Muscle of arm (tissue), 12 donors: Measurements from ENCODE around the gene RIN1. TPM values are rescaled to one million over a fixed set of nuclear protein-coding genes. Genes with fewer than 3 reads are reported as not detected.
"Not testable (repeated sequence)": the region's sequence is repeated elsewhere in the genome, so short reads cannot be mapped to it uniquely, and the experiment has no call there.

ENCODE experiments used
- DNase-seq: peaks from one replicate; pipeline ENCODE4 v3.0.0-alpha.2; 2013
- polyA plus RNA-seq, 12 donors: library from polyadenylated mRNA; unstranded; fragments of 120-200 nt; gene quantifications; one replicate each; pipeline ENCODE4 v1.2.1, GENCODE V29; 2013; ENCODE audit not compliant: insufficient read length in 12 of 12

The RIN1 gene
- polyA plus RNA-seq, 12 donors, result 4.1 to 11.7 (median 5.9) TPM; not detected in 2

DNA sequence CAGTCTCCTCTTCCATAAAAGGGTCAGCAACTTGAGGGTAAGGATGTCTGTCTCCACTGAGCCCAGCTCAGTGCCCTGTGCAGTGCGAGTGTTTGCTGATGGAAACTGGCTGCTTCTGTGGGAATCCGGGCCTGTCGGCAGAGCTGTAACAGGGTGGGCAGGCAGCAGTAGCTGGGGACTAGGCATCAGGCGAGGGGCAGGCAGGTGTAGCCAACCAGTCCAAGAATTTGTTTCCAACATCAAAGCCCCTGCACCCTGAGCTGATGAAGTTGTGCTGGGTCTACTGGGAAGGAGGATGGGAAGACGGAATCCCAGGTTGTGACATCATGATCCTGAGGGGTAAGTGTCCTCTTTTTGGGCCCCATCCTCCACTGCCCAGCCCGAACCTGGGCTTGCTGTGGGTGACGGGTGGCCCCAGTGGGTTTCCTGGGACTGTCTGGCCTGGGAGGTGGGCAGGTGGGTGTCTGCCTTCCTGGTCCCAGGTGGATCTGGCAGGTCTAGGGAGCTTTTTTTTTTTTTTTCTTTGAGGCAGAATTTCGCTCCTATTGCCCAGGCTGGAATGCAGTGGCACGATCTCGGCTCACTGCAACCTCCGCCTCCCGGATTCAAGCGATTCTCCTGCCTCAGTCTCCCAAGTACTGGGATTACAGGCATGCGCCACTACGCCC is 24.3 kb upstream of the RIN1 start:
- DNase-seq, result no peak

DNA sequence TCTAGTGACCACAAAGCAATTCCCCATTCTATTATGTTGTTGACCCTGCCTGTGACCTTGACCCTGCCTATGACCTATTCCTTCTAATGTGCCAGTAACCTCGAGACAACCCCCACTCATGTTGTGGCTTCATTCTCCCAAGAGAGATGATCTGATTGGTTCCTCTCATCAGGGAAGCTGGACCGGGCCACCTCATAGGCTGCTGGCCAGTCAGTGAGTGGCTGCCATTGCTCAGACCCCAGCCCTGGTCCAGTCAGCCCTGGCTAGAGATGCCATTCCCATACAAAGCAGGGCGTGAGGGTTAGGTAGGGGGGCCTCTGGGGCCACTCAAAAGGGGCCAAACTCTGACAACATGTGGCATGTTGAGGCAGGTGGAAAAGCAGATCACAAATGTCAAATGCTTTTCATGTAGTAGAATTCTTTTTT is 23.4 kb upstream of the RIN1 start:
- DNase-seq, result no peak

DNA sequence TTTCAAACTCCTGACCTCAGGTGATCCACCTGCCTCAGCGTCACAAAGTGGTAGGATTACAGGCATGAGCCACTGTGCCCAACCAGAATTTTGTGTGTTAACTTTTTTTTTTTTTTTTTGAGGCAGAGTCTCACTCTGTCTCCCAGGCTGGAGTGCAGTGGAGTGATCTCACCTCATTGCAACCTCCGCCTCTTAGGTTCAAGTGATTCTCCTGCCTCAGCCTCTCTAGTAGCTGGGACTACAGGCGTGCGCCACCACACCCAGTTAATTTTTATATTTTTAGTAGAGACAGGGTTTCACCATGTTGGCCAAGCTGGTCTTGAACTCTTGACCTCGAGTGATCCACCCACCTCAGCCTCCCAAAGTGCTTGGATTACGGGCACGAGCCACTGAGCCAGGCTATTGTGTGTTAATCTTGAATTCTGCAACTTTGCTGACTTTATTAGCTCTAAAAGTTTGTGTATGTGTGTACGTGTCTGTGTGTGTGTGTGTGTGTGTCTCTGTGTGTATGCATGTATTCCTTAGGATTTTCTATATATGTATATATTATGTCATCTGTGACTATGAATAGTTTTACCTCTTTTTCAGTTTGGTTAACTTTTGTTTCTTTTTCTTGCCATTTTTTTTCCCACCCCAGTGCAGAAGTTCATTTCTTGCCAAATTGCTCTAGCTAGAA is 14.5 kb upstream of the RIN1 start:
- not testable (repeated sequence) for DNase-seq

DNA sequence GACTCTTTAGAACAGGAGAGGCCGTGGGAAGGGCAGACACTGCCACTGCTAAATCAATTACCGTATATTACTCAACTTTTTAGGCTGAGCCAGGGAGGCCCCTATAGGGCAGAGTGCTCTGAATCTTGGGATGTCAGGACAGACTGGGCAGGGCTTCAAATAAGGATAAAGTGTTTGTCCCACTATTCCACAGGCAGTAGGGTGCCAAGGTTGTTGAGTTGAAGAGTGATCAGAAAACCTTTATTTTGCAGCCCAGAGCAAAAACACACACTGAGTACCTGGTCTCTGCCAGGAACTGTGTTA is 12.8 kb upstream of the RIN1 start:
- DNase-seq, result no peak

DNA sequence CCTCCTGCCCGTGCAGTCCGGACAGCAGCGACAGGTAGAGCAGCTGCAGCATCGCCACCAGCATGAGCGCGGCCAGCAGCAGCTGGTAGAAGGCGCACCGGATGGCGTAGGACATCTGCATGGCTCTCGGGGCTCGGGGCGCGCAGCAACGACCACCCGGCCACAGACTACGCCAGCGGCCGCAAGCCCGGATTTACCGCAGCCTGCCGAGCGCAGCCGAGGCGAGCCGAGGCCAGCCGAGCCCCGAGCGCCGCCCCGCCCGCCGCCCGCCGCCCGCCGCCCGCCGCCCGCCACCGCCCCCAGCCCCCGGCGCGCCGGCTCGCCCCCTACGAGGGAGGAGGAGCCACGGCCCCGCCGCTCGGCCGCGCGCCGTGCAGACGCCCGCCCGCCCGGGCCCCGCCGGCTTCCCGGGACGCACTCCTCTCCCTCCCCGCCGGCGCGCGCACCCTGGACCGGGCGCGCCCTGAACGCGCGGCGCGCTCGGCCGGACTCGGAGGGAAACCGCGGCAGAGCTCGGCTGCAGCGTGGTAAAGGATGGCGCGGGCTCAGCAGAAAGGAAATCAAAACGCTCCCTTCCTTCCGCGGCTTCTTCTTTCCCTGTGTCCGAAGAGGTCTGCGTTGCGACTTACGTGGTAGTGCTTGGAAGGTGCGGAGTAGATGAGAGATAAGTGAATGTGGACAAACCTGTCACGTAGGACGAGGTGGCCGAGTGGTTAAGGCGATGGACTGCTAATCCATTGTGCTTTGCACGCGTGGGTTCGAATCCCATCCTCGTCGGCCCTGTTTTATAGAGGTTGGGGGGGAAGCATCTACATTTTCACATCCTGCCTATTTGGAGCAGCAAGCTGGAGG is 11.4 kb upstream of the RIN1 start, which contains the start of gene B4GAT1:
B4GAT1 (minus strand) TSS at position 205 of the 852 bp plus-strand sequence; CDS start at position 121, 84 bp downstream.
- peak; percentile 92 for DNase-seq

DNA sequence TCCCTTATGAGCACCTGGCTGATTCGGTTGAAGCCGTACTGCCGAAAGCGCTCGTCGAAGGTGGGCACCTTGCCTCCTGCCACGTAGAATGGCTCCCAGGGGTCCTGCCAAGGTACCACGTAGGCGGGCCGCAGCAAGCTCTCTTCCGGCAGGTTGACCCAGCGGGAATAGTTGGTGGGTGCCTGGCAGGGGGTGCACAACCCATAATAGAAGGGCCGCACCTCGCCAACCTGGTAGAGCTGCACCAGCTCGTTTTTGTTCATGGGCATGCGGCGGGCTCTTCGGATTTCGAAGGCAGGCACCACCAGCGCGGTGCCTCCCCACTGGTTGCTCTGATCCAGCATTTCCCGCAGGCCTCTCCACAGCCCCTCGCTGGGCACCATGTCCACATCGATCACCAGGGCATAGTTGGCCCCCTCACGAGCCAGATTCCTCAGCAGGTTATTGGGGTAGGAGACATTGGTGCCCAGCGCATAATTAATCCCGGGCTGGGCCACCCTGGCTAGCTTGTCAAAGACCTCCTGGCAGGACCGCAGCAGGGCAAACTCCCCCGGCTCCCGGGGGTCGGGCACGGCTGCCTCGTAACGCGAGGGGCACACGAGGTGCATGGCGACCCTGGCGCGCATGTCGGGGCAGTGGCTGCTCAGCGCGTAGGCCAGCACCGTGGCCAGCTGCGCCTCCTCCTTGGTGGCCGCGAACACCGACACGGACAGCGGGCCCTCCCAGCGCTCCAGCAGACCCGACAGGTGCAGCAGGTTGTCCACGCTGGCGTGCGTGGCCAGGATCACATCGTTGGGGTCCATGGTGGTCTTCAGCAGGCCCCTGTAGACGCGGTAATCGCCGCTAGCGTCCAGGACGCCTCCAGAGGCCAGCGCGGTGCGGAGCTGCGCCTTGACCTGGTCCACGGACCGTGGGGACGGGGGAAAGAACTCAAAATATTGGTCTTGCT is 10.5 kb upstream of the RIN1 start:
- no peak for DNase-seq

DNA sequence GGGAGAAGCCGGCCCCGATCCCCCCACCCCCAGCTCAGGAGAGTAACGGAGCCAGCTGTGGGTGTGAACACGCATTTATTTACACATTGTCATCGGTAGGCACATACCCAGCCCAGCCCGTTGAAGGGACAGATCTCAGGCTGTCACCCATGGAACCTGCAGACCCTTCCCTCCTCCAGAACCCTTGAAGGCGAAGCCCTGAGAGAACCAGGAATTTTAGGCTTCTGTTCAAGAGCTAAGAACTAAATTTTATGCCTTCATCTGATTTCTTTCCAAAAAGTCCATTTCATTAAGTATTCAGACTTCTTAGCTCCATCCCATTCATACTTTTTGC is 9.0 kb upstream of the RIN1 start:
- DNase-seq, result no peak

DNA sequence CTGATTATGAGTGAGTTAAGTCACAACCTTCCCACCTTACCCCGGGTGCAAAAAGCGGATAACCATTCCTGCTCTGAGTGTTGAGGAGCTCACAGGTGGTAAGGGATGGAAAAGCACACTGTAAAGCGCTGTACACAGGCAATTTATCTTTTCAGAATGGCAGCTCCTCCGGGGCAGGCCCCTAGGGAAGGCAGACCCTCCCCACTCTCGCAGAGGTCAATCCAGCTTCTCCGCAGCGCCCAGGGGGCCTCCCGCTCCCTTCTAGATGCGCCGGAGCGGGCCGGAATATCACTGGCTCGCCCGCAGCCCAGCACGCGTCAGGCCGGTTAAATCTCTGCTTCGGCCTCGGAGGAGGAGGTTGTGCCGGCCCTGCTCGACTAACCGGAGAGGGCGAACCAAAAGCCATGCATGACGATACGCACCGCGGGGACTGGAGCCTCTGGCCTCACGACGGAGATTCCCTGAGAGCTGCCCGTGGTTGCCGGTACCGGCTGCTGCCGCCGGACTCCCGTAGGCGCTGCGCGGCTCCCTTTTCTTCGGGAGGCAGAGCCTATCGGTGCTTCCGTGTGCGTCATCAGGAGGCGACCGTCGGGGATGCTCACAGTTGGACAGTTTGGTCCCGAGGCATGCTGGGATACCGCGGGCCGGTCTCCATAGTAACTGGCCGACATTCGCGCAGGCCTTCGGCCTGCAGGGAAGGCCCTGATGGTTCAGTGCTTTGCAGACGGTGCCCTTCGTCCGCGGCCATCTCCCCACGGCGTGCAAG is 8.5 kb upstream of the RIN1 start, which contains the start of gene BRMS1:
BRMS1 (minus strand) TSS at position 555 of the 766 bp plus-strand sequence. CDS start 2,870 bp downstream, outside the sequence.
- peak; percentile 98 for DNase-seq

DNA sequence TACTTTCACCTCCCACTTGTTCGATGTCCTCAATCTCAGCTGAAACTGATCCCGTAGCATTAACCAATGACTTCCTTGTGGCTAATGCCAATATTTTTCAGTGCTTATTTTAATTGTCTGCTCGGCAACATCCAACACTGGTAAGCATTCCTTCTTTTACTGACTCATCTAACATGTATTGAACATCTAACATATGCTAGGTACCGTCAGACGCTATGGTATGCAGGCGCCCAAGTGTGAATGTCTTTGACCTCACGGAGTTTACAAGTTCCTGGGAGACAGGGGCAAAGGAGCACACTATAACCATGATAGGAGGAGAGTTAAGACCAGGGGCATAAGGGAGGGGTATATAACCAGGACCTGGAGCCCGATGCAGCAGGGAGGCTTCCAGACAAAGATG is 6.9 kb upstream of the RIN1 start:
- DNase-seq, result no peak

DNA sequence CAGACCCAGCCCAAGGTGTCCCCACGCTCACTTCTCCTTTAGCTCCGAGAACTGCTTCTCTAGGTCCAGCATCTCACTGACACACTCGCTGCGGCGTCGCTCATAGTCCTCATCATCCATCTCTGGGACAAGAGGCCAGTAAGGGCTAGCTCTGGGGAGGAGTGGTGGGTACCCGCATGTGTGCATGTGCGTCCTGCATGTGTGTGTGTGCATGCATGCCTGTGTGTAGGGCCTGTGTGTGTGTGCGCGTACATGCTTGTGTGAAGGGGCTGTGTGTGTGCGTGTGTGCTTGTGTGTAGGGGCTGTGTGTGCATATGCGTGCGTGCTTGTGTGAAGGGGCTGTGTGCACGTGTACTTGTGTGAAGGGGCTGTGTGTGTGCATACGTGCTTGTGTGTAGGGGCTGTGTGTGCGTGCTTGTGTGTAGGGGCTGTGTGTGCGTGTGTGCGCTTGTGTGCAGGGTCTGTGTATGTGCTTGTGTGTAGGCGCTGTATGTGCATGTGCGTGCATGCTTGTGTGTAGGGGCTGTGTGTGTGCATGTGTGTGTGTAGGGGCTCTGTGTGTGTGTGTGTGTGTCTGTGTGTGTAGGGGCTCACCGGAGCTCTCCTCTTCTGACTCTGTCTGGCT is 5.4 kb upstream of the RIN1 start:
- DNase-seq, result no peak

DNA sequence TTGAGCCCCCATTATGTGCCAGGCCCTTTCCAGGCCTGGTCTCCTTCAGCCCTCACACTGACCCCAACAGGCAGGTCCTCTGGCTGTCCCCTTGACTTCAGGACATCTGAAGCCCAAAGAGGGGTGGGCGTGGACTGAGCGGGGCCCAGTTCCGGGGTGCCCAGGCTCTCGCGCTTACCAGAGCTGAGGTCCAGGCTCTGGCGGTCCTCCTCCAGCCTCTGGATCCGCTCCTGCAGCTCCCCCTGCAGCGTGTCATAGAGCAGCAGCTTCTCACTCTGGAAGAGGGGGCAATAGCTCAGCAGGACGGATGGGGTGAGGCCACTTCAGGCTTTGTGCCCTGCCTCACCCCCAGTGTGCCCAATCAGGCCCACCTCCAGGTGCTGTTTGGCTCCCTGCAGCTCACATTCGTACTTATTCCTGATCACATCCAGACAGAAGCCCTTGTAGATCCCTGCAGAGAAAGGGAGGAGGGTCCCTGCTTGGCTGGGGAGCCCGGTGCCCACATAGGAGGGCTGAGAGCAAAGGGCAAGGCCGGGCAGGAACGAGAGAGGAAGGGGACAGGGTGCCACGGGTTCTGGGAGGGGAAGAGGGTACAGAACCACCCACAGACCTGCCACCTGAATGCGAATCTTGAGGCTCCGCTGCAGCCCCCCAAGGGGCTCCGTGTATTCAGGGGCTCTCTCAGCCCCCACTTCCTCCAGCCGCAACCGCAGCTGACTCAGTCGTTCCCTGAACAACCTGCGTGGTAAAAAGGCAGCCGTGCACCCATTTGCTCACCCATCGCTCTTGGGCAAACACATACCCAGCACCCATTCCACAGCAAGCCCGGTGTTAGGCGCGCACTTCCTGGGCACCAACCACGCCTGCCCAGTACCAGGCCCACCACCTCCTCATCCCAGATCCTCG is 4.6 kb upstream of the RIN1 start:
- no peak for DNase-seq

DNA sequence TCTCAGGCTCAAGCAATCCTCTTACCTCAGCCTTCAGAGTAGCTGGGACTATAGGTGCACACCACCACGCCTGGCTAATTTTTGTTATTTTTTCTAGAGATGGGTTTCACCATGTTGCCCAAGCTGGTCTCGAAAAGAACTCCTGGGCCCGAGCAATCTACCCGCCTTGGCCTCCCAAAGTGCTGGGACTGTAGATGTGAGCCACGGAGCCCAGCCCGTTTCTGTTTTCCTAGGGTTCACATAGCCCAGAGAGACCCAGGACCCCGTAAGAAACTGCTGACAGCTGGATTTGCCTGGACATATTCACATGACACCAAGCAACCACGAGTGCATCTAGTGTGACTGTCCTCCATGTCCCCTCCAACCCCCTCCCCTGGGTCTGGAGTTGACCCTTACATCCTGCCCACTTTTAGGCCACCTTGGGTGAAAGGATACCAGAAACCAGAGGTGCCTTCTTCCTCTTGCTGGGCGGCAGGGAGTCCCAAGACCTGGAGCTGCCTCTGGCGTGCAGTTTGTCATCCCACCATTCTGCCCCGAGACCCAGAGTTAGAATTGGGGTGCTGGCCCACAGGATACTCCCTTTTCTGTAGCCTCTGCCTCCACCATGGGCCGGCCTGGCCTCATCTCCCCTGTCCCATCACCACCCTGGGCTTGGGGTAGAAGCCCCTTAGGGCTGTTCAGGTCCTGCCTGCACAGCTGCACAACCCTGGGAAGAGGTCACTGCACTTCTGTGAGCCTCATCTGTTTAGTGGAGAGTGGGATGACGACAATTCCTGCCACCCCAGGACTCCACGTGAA is 3.7 kb upstream of the RIN1 start:
- DNase-seq, result no peak

DNA sequence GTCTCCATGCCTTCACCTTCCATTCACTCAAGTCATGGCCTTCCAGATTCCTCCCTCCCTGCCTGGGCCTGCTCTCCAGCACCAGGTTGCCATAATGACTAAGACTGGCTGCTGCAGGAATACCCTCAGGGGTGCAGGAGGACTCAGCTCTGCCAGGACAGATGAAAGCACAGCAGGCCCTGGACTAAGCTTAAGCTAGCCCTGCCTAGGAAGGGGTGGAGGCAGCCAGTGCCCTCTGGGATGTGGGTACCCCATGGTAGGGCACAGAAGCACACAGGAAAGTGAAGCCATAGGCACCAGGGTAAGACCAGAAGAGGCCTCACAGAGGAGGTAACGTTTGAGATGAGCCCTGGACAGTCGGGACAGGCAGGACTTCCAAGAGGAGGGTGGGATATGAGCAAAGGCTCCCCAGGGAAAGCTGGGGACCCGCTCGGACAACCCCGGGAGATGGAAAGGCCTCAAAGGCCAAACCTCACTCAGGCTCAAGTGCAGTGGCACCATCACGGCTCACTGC is 3.0 kb upstream of the RIN1 start:
- no peak for DNase-seq

DNA sequence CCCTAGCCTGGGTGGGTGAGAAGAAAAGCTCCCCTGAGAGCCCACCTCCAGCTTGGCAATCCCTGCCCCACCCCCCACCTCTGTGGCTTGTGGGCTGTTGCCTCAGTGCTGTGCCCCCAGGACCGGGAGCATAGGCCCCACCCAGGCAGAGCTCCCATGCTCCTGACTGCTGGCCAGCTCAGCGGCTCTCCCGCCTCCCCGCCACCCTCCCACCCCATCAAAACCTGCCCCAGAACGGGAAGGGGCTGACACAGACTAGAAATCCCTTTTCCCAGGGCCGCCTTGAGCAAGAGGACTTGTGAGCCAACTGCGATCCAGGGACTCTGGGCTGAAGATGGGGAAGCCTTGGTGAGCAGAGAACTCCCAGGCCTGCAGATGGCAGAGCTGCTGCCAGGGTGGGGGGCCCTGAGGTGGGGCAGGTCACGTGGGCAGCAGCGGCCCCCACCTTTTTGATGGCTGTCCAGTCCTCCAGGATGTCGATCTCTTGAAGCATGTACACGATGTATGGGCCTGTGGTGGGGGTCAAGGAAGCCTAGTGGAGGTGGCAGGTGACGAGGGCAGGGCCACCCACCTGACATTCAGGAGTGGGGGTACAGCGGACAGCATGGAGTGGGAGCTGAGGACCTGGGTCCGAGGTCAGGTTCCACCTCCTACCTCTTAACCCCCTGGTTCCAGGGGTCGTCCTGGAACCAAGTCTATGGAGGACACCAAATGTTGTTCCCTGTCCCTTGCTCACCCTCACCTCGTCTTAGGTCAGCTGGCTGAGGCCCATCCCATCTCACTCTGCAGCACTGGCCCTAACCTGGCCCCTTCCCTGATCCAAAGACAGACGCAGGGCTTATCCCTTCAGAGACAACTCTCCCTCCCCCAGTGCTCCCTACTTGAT is 2.3 kb upstream of the RIN1 start:
- no peak for DNase-seq

DNA sequence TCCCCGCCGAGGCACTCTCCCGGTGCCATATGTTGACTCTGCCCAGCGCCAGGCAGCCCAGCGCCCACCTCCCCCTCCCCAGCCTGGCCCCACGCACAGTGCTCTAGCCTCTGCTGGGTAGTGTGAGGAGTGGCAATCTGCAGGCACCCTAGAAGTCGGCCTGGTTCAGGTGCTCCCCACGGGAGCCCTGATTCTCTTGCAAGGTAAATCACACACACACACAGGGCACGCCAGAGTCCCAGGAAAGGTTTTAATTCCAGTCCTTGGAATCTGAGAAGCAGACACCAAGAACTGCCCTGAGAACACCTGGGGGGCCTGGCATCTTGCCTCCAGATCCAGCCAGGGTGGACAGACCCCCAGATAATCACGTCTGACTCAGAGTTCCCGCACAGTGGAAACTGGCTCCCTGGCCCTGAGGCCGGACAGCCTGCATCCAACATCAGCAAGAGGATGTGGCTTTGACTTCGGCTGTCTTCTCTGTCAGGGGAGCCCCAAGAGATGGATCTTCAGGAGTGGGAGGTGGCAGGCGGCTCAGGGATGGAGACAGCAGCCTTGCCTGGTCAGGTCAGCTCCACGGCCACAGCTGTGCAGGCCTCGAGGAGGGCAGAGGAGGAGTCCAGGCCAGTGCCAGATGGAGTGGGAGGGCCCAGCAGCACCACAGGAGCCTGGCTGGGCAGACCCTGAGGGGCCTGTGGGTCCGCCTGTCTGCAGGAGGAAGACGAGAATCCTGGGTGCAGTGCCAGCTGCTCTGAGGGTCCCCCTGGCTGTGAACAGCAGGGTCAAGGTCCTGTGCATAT is 1.1 kb upstream of the RIN1 start:
- DNase-seq, result no peak
